Omental fat pad (tissue), 4 donors: Measurements from ENCODE around the gene MYO5A. TPM values are rescaled to one million over a fixed set of nuclear protein-coding genes. Genes with fewer than 3 reads are reported as not detected.

ENCODE experiments used
- ATAC-seq: fragments of 150-250 bp; one replicate; pipeline ENCODE4 v1.9.1; 2016; ENCODE audit warnings: mild to moderate bottlenecking, moderate library complexity; ENCODE audit not compliant: low FRiP score
- DNase-seq: peaks from one replicate; pipeline ENCODE4 v3.0.0-alpha.2; 2019; ENCODE audit warnings: low spot score
- total RNA-seq, 4 donors: library from RNA; depleted of rRNA; stranded (reverse); fragments of >200 nt; gene quantifications; one replicate each; pipeline ENCODE4 v1.1.0, GENCODE V29; 2016
- TF ChIP-seq, protein P1 (sequence below), 3 donors: fragments of 450-650 bp; IDR thresholded peaks; one replicate each; pipeline ENCODE4 v1.5.1; 2016 to 2017; ENCODE audit warnings: antibody characterized with exemption in 3 of 3, mild to moderate bottlenecking in 3 of 3, moderate library complexity in 2 of 3

The MYO5A gene
- total RNA-seq, 4 donors from 2014 or later = 45.5 to 81.6 (median 65.5) TPM

GRCh38 chr15:52428297-52428696 is 100.4 kb downstream of the MYO5A start:
- peak; percentile 46 for ATAC-seq
- TF ChIP-seq, protein P1, sequence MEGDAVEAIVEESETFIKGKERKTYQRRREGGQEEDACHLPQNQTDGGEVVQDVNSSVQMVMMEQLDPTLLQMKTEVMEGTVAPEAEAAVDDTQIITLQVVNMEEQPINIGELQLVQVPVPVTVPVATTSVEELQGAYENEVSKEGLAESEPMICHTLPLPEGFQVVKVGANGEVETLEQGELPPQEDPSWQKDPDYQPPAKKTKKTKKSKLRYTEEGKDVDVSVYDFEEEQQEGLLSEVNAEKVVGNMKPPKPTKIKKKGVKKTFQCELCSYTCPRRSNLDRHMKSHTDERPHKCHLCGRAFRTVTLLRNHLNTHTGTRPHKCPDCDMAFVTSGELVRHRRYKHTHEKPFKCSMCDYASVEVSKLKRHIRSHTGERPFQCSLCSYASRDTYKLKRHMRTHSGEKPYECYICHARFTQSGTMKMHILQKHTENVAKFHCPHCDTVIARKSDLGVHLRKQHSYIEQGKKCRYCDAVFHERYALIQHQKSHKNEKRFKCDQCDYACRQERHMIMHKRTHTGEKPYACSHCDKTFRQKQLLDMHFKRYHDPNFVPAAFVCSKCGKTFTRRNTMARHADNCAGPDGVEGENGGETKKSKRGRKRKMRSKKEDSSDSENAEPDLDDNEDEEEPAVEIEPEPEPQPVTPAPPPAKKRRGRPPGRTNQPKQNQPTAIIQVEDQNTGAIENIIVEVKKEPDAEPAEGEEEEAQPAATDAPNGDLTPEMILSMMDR (IDR thresholded peaks at IDR 0.05) = no peak
- DNase-seq = no peak

GRCh38 chr15:52427804-52428203 is 100.9 kb downstream of the MYO5A start:
- ATAC-seq (peak; percentile 95), DNase-seq (no peak)
- TF ChIP-seq, protein P1 (IDR thresholded peaks at IDR 0.05) = no peak

DNA sequence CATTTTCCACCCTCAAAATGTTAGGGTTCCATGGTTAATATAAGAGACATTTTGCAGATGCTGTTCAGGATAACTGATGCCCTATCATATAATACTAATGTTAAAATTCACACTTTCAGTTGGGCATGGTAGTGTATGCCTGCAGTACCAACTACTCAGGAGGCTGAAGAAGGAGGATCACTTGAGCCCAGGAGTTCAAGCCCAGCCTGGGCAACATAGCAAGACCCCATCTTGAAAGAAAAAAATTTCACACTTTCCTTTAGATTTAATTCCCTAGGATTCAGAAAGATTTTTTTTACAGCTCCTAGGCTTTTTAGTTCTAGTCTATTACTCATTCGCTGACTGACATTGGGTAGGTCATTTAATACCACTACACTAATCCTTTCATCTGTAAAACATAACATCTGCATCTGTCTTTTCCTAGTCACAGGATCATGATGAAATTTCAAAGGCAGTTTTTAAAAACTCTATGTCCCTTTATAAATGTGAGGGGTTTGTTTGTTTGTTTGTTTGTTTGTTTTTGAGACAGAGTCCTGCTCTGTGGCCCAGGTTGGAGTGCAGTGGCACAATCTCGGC is 103.7 kb downstream of the MYO5A start:
- TF ChIP-seq, protein P1 (IDR thresholded peaks at IDR 0.05) = no peak
- no peak for ATAC-seq

DNA sequence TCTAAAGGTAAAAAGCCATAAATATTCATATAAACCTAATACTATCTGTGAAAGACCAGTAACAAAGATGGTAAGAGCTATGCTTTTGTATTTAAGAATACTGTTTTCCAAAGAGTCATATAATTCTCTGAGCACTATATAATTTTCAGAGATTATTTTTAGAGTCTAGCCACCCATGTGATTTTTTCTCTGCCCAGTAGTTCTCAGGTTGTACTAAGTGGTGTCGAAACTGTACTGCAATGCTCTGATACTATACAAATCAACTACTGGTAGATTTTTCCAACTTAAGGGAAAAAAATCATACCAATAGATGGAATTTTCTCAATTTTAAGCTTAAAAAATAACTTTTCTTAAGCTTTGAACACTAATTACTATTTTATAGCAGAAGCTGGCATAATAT is 104.8 kb downstream of the MYO5A start:
- ATAC-seq (no peak), DNase-seq (no peak)
- TF ChIP-seq, protein P1 (IDR thresholded peaks at IDR 0.05) = no peak

More for the DNA sequence above, 103.7 kb downstream of the MYO5A start:
- DNase-seq = no peak

DNA sequence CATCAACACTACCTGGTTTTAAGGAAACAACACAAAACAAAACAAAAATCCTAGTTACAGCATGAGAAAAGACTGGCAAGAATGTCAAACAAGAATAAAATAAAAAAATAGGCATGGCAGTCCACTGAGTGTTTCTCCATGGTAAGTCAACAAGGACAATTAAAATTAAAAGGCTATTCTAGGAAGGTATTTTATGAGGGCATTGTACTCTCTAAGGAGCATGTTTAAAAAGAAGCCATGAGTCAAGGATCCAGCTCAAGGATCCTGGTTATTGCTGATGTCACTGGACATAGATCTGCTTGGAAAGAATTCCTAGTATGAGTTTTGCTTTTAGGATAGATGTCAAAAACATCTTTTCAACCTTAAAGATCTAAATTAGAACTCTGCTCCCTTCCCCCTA is 106.7 kb downstream of the MYO5A start:
- ATAC-seq (no peak), DNase-seq (no peak)
- TF ChIP-seq, protein P1 (IDR thresholded peaks at IDR 0.05) = no peak

DNA sequence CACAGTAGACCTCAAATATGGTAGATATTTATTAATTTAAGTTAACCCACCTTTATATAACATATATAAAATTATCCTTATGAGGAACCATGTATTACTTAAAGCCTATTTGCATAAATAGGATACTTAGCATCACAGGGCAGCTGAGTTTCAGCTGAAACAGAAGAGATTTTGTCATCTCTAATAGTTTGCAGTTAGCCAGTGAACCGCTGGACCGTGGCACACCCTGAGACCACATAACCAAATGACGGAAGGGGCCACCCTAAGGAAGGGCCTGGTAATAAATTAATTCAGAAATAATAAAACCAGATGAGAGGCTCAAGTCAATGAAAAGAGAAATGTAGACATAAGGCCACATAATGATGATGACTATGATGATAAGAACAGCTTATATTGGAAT is 107.7 kb downstream of the MYO5A start:
- DNase-seq (no peak), ATAC-seq (no peak)
- TF ChIP-seq, protein P1 (IDR thresholded peaks at IDR 0.05) = no peak

- ATAC-seq (no peak), DNase-seq (no peak)
- TF ChIP-seq, protein P1 (IDR thresholded peaks at IDR 0.05) = no peak
Measured at GRCh38 chr15:52419494-52419893, 109.2 kb downstream of the MYO5A start.
